AG20443 (cell line): ENCODE results near the gene STMN3.
"Not testable (repeated sequence)": the region's sequence is repeated elsewhere in the genome, so short reads cannot be mapped to it uniquely, and the experiment has no call there.

Experiments
- DNase-seq: peaks from one replicate; pipeline ENCODE4 v3.0.0; 2012; ENCODE audit warnings: low spot score, mixed read lengths

Gene STMN3

GRCh38 chr20:63635431-63636141, 17.6 kb downstream of the STMN3 start:
- DNase-seq = peak; percentile 3

GRCh38 chr20:63633732-63634131, 19.5 kb downstream of the STMN3 start:
- DNase-seq = no peak

- not testable (repeated sequence) for DNase-seq
These were observed 21.8 kb downstream of the STMN3 start for GRCh38 chr20:63631426-63631825.

GRCh38 chr20:63630956-63631355, 22.3 kb downstream of the STMN3 start:
- not testable (repeated sequence) for DNase-seq

GRCh38 chr20:63628246-63628975, 24.8 kb downstream of the STMN3 start:
- peak; percentile 76 for DNase-seq

GRCh38 chr20:63627751-63628245, 25.4 kb downstream of the STMN3 start:
- no peak for DNase-seq

GRCh38 chr20:63627129-63627750, 26.0 kb downstream of the STMN3 start:
- DNase-seq = peak; percentile 99

- peak; percentile 92 for DNase-seq
These were observed 26.6 kb downstream of the STMN3 start, which contains the start of gene GMEB2 for GRCh38 chr20:63626424-63627128. TSS of gene GMEB2 (minus strand) at chr20:63627101. CDS start at chr20:63619397, 7,704 bp downstream.

- DNase-seq = peak; percentile 34
These were observed 27.3 kb downstream of the STMN3 start for GRCh38 chr20:63625771-63626423.

GRCh38 chr20:63624486-63624885, 28.7 kb downstream of the STMN3 start:
- DNase-seq = peak; percentile 14

GRCh38 chr20:63622732-63623131, 30.5 kb downstream of the STMN3 start:
- DNase-seq = no peak

- DNase-seq = no peak
These were observed 31.1 kb downstream of the STMN3 start for GRCh38 chr20:63622096-63622495.

- DNase-seq = no peak
These were observed 32.2 kb downstream of the STMN3 start for GRCh38 chr20:63620991-63621390.

GRCh38 chr20:63619505-63619904, 33.7 kb downstream of the STMN3 start:
- DNase-seq = peak; percentile 2

GRCh38 chr20:63619086-63619485, 34.1 kb downstream of the STMN3 start:
- peak; percentile 2 for DNase-seq

GRCh38 chr20:63618291-63618980, 34.8 kb downstream of the STMN3 start:
- DNase-seq = peak; percentile 9

GRCh38 chr20:63617876-63618265, 35.4 kb downstream of the STMN3 start:
- no peak for DNase-seq

GRCh38 chr20:63617092-63617875, 35.9 kb downstream of the STMN3 start:
- no peak for DNase-seq

- DNase-seq = peak; percentile 3
These were observed 39.2 kb downstream of the STMN3 start for GRCh38 chr20:63613863-63614594.
